ENCODE results near the gene PKMYT1.

DNA sequence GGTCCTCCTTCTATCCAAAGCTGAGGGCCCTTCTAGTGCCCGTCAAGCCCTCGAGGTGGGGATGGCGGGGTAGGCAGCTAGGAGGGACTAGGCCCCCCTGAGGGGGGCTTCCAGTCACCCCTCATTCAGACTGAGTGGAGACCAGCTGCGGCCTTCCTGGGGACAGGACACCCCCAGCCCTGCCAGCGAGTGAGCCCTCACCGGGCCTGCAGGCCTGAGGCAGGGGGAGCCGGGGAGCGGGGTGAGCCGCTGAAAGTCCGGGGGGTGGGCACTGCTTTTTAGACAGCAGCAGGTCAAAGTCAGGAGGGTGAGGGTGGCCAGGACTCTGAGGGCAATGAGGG is 24.8 kb downstream of the PKMYT1 start:
- TF ChIP-seq, protein P1, sequence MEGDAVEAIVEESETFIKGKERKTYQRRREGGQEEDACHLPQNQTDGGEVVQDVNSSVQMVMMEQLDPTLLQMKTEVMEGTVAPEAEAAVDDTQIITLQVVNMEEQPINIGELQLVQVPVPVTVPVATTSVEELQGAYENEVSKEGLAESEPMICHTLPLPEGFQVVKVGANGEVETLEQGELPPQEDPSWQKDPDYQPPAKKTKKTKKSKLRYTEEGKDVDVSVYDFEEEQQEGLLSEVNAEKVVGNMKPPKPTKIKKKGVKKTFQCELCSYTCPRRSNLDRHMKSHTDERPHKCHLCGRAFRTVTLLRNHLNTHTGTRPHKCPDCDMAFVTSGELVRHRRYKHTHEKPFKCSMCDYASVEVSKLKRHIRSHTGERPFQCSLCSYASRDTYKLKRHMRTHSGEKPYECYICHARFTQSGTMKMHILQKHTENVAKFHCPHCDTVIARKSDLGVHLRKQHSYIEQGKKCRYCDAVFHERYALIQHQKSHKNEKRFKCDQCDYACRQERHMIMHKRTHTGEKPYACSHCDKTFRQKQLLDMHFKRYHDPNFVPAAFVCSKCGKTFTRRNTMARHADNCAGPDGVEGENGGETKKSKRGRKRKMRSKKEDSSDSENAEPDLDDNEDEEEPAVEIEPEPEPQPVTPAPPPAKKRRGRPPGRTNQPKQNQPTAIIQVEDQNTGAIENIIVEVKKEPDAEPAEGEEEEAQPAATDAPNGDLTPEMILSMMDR (conservative IDR thresholded peaks at IDR 0.05): no peak
- TF ChIP-seq EZH2 (IDR thresholded peaks at IDR 0.05; ENCODE audit: low read depth): no peak
